MCF 10A (cell line): Measurements from ENCODE around the gene SNAP25. TPM values are rescaled to one million over a fixed set of nuclear protein-coding genes. Genes with fewer than 3 reads are reported as not detected.

ENCODE experiments used
- BruUV-seq: library from RNA; stranded (reverse); fragments of 400-500 nt; replicated peaks from 2 replicates; lab custom pipeline; 2021; lab: Mats Ljungman, UMichigan
- CTCF ChIA-PET: fragments of 300-600 bp; sonication (Branson Sonifier 250); formaldehyde crosslinking; extraction: SDS; loops from one replicate; lab custom pipeline; 2021; ENCODE audit warnings: antibody characterized with exemption, inconsistent platforms; lab: Yijun Ruan, JAX
- POLR2A ChIA-PET: fragments of 300-600, 350-650 bp; sonication (Branson Sonifier 250); formaldehyde crosslinking; extraction: SDS; loops from one replicate; lab custom pipeline; 2020; ENCODE audit warnings: antibody characterized with exemption, inconsistent platforms; lab: Yijun Ruan, JAX
- DNase-seq: peaks from one replicate; pipeline ENCODE4 v3.0.0-alpha.2; 2018; ENCODE audit not compliant: unreplicated experiment
- H3K27ac Mint-ChIP-seq: one replicate; pipeline ENCODE4 v1.8.0; 2022; ENCODE audit warnings: mild to moderate bottlenecking, low read depth, mixed read lengths; ENCODE audit not compliant: unreplicated experiment
- H3K27me3 Mint-ChIP-seq: one replicate; pipeline ENCODE4 v1.8.0; 2022; ENCODE audit warnings: mixed read lengths; ENCODE audit not compliant: insufficient read depth, unreplicated experiment
- H3K36me3 Mint-ChIP-seq: one replicate; pipeline ENCODE4 v1.8.0; 2022; ENCODE audit warnings: mild to moderate bottlenecking, moderate library complexity, mixed read lengths; ENCODE audit not compliant: insufficient read depth, unreplicated experiment
- H3K4me1 Mint-ChIP-seq: one replicate; pipeline ENCODE4 v1.8.0; 2022; ENCODE audit warnings: mixed read lengths; ENCODE audit not compliant: insufficient read depth, unreplicated experiment
- H3K4me3 Mint-ChIP-seq: one replicate; pipeline ENCODE4 v1.8.0; 2022; ENCODE audit warnings: mild to moderate bottlenecking, moderate library complexity, mixed read lengths; ENCODE audit not compliant: unreplicated experiment
- H3K9me3 Mint-ChIP-seq: one replicate; pipeline ENCODE4 v1.8.0; 2022; ENCODE audit warnings: mixed read lengths; ENCODE audit not compliant: unreplicated experiment
- CTCF ChIP-seq: fragments of 200-600 bp; IDR thresholded peaks from one replicate; pipeline ENCODE4 v1.8.0; 2022; ENCODE audit warnings: antibody characterized with exemption, mild to moderate bottlenecking; ENCODE audit not compliant: unreplicated experiment
- intact Hi-C: fragments of 100-400 bp; cut with micrococcal nuclease; formaldehyde crosslinking; loops from 2 replicates; pipeline ENCODE4 v1.14.1; 2022
- total RNA-seq: library from RNA; stranded (reverse); gene quantifications from 2 replicates; pipeline ENCODE4 v1.2.3, GENCODE V29; 2022

Gene SNAP25
- total RNA-seq, 1 experiment from 2014 or later = not detected

DNA sequence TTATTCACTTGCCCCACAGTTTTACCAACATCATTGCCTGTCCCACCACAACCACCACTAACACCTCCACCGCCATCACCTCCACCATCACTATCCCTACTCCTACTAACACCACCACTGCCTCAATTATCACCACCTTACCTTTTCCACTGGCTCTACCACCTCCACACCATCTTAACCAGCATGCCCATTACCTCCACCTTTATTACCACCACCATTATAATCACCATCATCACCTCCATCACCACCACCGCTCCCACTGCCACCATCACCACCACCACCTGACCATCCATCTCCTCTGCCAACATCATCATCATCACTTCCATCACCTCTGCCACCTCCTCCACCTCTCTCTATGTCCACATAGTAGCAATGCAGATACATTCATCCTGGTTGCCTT, 90.0 kb downstream of the SNAP25 start:
- intact Hi-C loops = no loop called here
- Mint-ChIP-seq H3K27me3 (no peaks in the 10 kb centered on the region), H3K36me3 (no peaks in the 10 kb centered on the region), H3K27ac (no peak overlapping the region), H3K4me1 (peaks cover 33% of the 10 kb centered on the region), H3K4me3 (peak overlapping the region; percentile 6), H3K9me3 (peaks cover 8% of the 10 kb centered on the region)
- no TSS peak for BruUV-seq
- POLR2A ChIA-PET = no interaction called here
- CTCF ChIA-PET = interaction anchor here (0.7 kb wide), 1 partner anchor 129 kb away, joined by 5 read pairs; no protein-coding TSS in a partner anchor
- DNase-seq = no peak
- no peak for TF ChIP-seq CTCF

GRCh38 chr20:10309326-10309725, 90.7 kb downstream of the SNAP25 start:
- Mint-ChIP-seq H3K4me1 (peaks cover 33% of the 10 kb centered on the region), H3K27me3 (no peaks in the 10 kb centered on the region), H3K4me3 (no peak overlapping the region), H3K9me3 (peaks cover 8% of the 10 kb centered on the region), H3K27ac (no peak overlapping the region), H3K36me3 (no peaks in the 10 kb centered on the region)
- intact Hi-C loops = no loop called here
- BruUV-seq = no TSS peak
- ChIA-PET POLR2A (no interaction called here), CTCF (interaction anchor here (1.1 kb wide), 1 partner anchor 12 kb away, joined by 3 read pairs; no protein-coding TSS in a partner anchor)
- TF ChIP-seq CTCF = no peak
- peak; percentile 80 for DNase-seq

GRCh38 chr20:10312111-10312510, 93.5 kb downstream of the SNAP25 start:
- no peaks in the 10 kb centered on the region for H3K36me3 Mint-ChIP-seq
- BruUV-seq = no TSS peak
- no peak overlapping the region for H3K27ac Mint-ChIP-seq
- ChIA-PET CTCF (interaction anchor here (0.5 kb wide), 1 partner anchor 102 kb away, joined by 3 read pairs; no protein-coding TSS in a partner anchor), POLR2A (no interaction called here)
- peaks cover 23% of the 10 kb centered on the region for H3K4me1 Mint-ChIP-seq
- H3K4me3 Mint-ChIP-seq = no peak overlapping the region
- TF ChIP-seq CTCF = no peak
- H3K27me3 Mint-ChIP-seq = no peaks in the 10 kb centered on the region
- intact Hi-C loops = no loop called here
- H3K9me3 Mint-ChIP-seq = peaks cover 24% of the 10 kb centered on the region
- no peak for DNase-seq

DNA sequence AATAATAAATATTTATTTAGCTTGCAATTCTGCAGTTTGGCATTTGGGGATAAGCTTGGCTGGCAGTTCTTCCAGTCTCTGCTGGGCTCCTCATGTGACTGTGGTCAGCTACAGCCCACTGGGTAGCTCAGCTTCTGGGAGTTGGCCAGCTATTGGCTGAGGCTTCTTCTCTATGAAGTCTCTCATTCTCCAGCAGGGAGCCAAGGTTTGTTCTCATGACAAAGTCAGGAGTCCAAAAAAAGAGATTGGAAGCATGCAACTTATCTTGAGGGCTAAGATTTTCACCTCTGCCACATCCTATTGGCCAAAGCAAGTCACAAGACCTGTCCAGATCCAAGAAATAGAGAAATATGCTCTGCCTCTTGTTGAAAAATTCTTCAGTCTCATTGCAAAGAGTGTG, 94.6 kb downstream of the SNAP25 start:
- no peak overlapping the region for H3K27ac Mint-ChIP-seq
- CTCF ChIA-PET = interaction anchor here (0.7 kb wide), 1 partner anchor 335 kb away, joined by 3 read pairs; no protein-coding TSS in a partner anchor
- peaks cover 15% of the 10 kb centered on the region for H3K4me1 Mint-ChIP-seq
- intact Hi-C loops = no loop called here
- DNase-seq = no peak
- peaks cover 24% of the 10 kb centered on the region for H3K9me3 Mint-ChIP-seq
- no peak for TF ChIP-seq CTCF
- POLR2A ChIA-PET = no interaction called here
- H3K4me3 Mint-ChIP-seq = no peak overlapping the region
- BruUV-seq = no TSS peak
- no peaks in the 10 kb centered on the region for H3K27me3 Mint-ChIP-seq
- H3K36me3 Mint-ChIP-seq = no peaks in the 10 kb centered on the region
